Caco-2 (cell line): Measurements from ENCODE around the gene ZNF217. TPM values are rescaled to one million over a fixed set of nuclear protein-coding genes. Genes with fewer than 3 reads are reported as not detected.

Source experiments
- BruUV-seq: library from RNA; stranded (reverse); fragments of 400-500 nt; replicated peaks from 2 replicates; lab custom pipeline; 2021; lab: Mats Ljungman, UMichigan
- CTCF ChIA-PET: fragments of 300-600 bp; sonication (Branson Sonifier 250); formaldehyde crosslinking; loops from one replicate; lab custom pipeline; 2022; ENCODE audit warnings: antibody characterized with exemption; lab: Charles Lee
- POLR2A ChIA-PET: fragments of 300-600 bp; sonication (Branson Sonifier 250); formaldehyde crosslinking; loops from one replicate; lab custom pipeline; 2022; ENCODE audit warnings: antibody characterized with exemption; lab: Charles Lee
- DNase-seq, 2 experiments: peaks; one replicate each; pipeline versions ENCODE4 v3.0.0 to v3.0.0-alpha.2; 2020 to 2022
- H3K27me3 ChIP-seq: replicated peaks from 2 replicates; pipeline ENCODE4 v1.6.0; 2011; ENCODE audit warnings: low read length; ENCODE audit not compliant: control insufficient read depth, insufficient read depth
- H3K36me3 ChIP-seq: 2 replicates; pipeline ENCODE4 v1.5.1; 2011; ENCODE audit warnings: low read length; ENCODE audit not compliant: control insufficient read depth, insufficient read depth
- H3K4me1 ChIP-seq: fragments of 250-450 bp; sonication (Bioruptor Pico); 2 replicates; pipeline ENCODE4 v1.5.1; 2020; ENCODE audit warnings: mild to moderate bottlenecking
- H3K4me3 ChIP-seq: 2 replicates; pipeline ENCODE4 v1.5.1; 2011; ENCODE audit warnings: low read depth, mild to moderate bottlenecking, control low read depth, low read length
- H3K9me3 ChIP-seq: fragments of 250-450 bp; sonication (Bioruptor Pico); 2 replicates; pipeline ENCODE4 v1.5.1; 2020; ENCODE audit warnings: mild to moderate bottlenecking, moderate library complexity
- H3K27ac Mint-ChIP-seq: one replicate; pipeline ENCODE4 v1.8.0; 2022; ENCODE audit warnings: mixed read lengths; ENCODE audit not compliant: unreplicated experiment
- H3K27me3 Mint-ChIP-seq: one replicate; pipeline ENCODE4 v1.8.0; 2022; ENCODE audit warnings: mixed read lengths; ENCODE audit not compliant: insufficient read depth, unreplicated experiment
- H3K36me3 Mint-ChIP-seq: one replicate; pipeline ENCODE4 v1.8.0; 2022; ENCODE audit warnings: mild to moderate bottlenecking, mixed read lengths; ENCODE audit not compliant: insufficient read depth, unreplicated experiment
- H3K4me1 Mint-ChIP-seq: one replicate; pipeline ENCODE4 v1.8.0; 2022; ENCODE audit warnings: low read depth, mixed read lengths; ENCODE audit not compliant: unreplicated experiment
- H3K4me3 Mint-ChIP-seq: one replicate; pipeline ENCODE4 v1.8.0; 2022; ENCODE audit warnings: mild to moderate bottlenecking, moderate library complexity, mixed read lengths; ENCODE audit not compliant: unreplicated experiment
- H3K9me3 Mint-ChIP-seq: one replicate; pipeline ENCODE4 v1.8.0; 2022; ENCODE audit warnings: mixed read lengths; ENCODE audit not compliant: unreplicated experiment
- CTCF ChIP-seq, 2 experiments: fragments of 200-600 bp in 1 of 2; IDR thresholded peaks; 1 replicate in 1 of 2; 2 replicates in 1 of 2; pipeline versions ENCODE4 v1.5.1 to v1.8.0; 2011 to 2022; ENCODE audit warnings: antibody characterized with exemption in 1 of 2, control low read depth in 1 of 2, inconsistent platforms in 1 of 2, low read depth in 1 of 2, low read length in 1 of 2, mild to moderate bottlenecking in 1 of 2, moderate library complexity in 1 of 2; ENCODE audit not compliant: insufficient read depth in 1 of 2, severe bottlenecking in 1 of 2, unreplicated experiment in 1 of 2
- intact Hi-C: fragments of 100-400 bp; cut with micrococcal nuclease; formaldehyde crosslinking; loops from one replicate; pipeline ENCODE4 v1.10.0; 2022; ENCODE audit not compliant: unreplicated experiment
- total RNA-seq: library from RNA; stranded (reverse); gene quantifications from 2 replicates; pipeline ENCODE4 v1.2.3, GENCODE V29; 2022

ZNF217 gene
- total RNA-seq, 1 experiment from 2014 or later = 65.5 TPM

DNA sequence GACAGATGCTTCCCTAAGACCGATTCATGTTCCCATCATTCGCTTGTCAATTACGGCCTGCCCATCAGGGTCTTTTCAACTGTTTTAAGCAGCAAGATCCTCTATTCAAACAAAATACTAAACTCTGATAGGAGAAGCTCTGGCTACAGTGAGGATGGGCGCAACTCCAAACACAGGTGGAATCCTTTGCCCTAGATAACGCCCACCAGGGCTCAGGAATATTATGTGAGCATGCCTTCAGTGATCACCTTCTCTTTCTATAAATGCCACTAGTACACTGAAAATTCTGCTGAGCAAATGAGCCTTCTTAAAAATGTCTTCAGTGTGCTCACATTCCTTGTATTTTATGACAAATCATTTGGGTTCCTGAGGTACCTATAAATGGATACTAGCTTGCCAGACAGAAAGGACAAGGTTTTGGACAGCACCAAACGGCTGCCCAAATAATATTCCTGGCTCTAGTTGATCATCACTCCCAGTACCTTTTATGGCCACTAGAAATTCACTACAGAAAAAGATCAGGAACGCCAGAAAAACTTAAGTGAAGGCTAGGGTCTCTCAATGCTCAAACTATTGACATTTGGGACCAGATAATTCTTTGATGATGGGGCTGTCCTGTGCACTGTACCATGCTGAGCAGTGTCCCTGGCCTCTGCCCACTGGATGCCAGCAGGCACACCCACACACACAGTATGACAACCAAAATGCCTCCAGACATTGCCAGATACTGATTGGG is 13.1 kb downstream of the ZNF217 start:
- ChIA-PET CTCF (interaction anchor here (0.6 to 2.7 kb wide), 16 partner anchors 14 to 360 kb away, joined by 3 to 35 read pairs (median 4); partner anchors contain the start of gene ZNF217), POLR2A (interaction anchor here (1.5 kb wide), 1 partner anchor 14 kb away, joined by 6 read pairs; the partner anchor contains the start of gene ZNF217)
- no TSS peak for BruUV-seq
- Mint-ChIP-seq H3K27ac (peak overlapping the region; percentile 78), H3K9me3 (no peaks in the 10 kb centered on the region), H3K36me3 (peaks cover 82% of the 10 kb centered on the region), H3K4me3 (no peak overlapping the region), H3K4me1 (peaks cover 26% of the 10 kb centered on the region), H3K27me3 (no peaks in the 10 kb centered on the region)
- TF ChIP-seq CTCF (IDR thresholded peaks at IDR 0.05; ENCODE audit: insufficient read depth in 1 of 2, low read depth in 1 of 2, low read length in 1 of 2, severe bottlenecking in 1 of 2, unreplicated experiment in 1 of 2) = no peak
- H3K9me3 ChIP-seq = no peaks in the 10 kb centered on the region
- H3K4me1 ChIP-seq = peaks cover 39% of the 10 kb centered on the region
- intact Hi-C loops = no loop called here
- no peaks in the 10 kb centered on the region for H3K27me3 ChIP-seq
- H3K4me3 ChIP-seq = no peak overlapping the region
- DNase-seq = peak in 1 of 2 experiments; percentile 19
- H3K36me3 ChIP-seq = peaks cover 21% of the 10 kb centered on the region

DNA sequence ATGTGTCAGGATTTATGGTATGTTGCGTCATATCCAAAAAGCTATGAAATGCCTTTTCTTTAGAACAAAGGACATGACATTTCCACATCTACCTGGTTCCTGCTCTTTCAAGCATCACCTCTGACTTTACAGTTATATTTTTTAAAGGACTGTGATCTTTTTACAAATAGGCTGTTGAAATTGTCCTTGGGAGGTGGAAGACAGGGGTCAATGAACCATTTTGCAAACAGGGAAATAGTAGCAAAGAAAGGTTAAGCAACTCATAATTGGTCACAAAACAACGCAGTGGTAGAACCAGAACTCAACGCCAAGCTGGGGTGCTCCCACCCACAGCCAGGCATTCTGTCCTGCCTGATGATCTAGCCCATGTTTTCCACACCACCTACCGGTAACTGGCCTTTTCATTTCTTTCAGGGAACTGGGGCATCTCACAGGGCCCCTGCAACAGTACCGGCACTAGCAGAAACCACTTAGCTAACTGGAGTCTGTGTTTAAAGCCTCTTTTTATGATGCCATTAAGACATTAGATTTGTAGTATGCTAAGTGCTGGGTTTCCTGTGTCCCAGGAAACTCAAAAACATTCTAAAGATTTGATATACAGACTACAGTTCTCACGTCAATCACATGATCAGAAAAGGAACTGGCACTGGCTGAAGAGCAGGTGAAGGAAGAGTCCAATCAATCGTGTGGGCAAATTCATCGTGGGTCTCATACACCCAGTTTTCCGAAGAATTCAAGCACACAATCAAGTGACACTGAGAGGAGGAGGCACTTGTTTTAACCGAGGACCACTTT is 13.9 kb downstream of the ZNF217 start:
- peaks cover 39% of the 10 kb centered on the region for H3K4me1 ChIP-seq
- intact Hi-C loops = loop anchor here (1.0 to 5.0 kb wide), 14 partner anchors 15 to 618 kb away; no protein-coding TSS in a partner anchor
- peak overlapping the region; percentile 78 for H3K27ac Mint-ChIP-seq
- peak; percentile 70 to 83 for DNase-seq
- no peaks in the 10 kb centered on the region for H3K27me3 Mint-ChIP-seq
- CTCF ChIA-PET = interaction anchor here (0.6 to 2.7 kb wide), 30 partner anchors 13 to 362 kb away, joined by 3 to 35 read pairs (median 3); partner anchors contain the start of gene ZNF217
- BruUV-seq = no TSS peak
- peak overlapping the region; percentile 23 for H3K4me3 Mint-ChIP-seq
- H3K36me3 Mint-ChIP-seq = peaks cover 89% of the 10 kb centered on the region
- peaks cover 26% of the 10 kb centered on the region for H3K4me1 Mint-ChIP-seq
- no peaks in the 10 kb centered on the region for H3K9me3 ChIP-seq
- no peak for TF ChIP-seq CTCF (IDR thresholded peaks at IDR 0.05; ENCODE audit: insufficient read depth in 1 of 2, low read depth in 1 of 2, low read length in 1 of 2, severe bottlenecking in 1 of 2, unreplicated experiment in 1 of 2)
- H3K36me3 ChIP-seq = peaks cover 27% of the 10 kb centered on the region
- POLR2A ChIA-PET = interaction anchor here (0.6 to 1.5 kb wide), 3 partner anchors 14 to 184 kb away, joined by 3 to 6 read pairs (median 5); partner anchors contain the start of gene ZNF217
- no peak overlapping the region for H3K4me3 ChIP-seq
- no peaks in the 10 kb centered on the region for H3K9me3 Mint-ChIP-seq
- H3K27me3 ChIP-seq = no peaks in the 10 kb centered on the region

GRCh38 chr20:53579266-53579580 is 14.4 kb downstream of the ZNF217 start:
- Mint-ChIP-seq H3K9me3 (no peaks in the 10 kb centered on the region), H3K27me3 (no peaks in the 10 kb centered on the region), H3K4me1 (peaks cover 26% of the 10 kb centered on the region), H3K36me3 (peaks cover 95% of the 10 kb centered on the region), H3K4me3 (peak overlapping the region; percentile 23), H3K27ac (peak overlapping the region; percentile 78)
- CTCF ChIA-PET = interaction anchor here (0.6 to 2.7 kb wide), 29 partner anchors 13 to 363 kb away, joined by 3 to 35 read pairs (median 3); partner anchors contain the start of gene ZNF217
- intact Hi-C loops = loop anchor here (1.0 to 5.0 kb wide), 14 partner anchors 15 to 618 kb away; no protein-coding TSS in a partner anchor
- BruUV-seq = no TSS peak
- no peaks in the 10 kb centered on the region for H3K27me3 ChIP-seq
- H3K4me1 ChIP-seq = peaks cover 39% of the 10 kb centered on the region
- peaks cover 29% of the 10 kb centered on the region for H3K36me3 ChIP-seq
- POLR2A ChIA-PET = interaction anchor here (0.6 to 1.5 kb wide), 3 partner anchors 15 to 184 kb away, joined by 3 to 6 read pairs (median 5); partner anchors contain the start of gene ZNF217
- no peak for DNase-seq
- H3K4me3 ChIP-seq = no peak overlapping the region
- no peak for TF ChIP-seq CTCF (IDR thresholded peaks at IDR 0.05; ENCODE audit: insufficient read depth in 1 of 2, low read depth in 1 of 2, low read length in 1 of 2, severe bottlenecking in 1 of 2, unreplicated experiment in 1 of 2)
- no peaks in the 10 kb centered on the region for H3K9me3 ChIP-seq
